Mucosa of descending colon (tissue), 3 donors: ENCODE measurements around the gene NCR2. TPM values are rescaled to one million over a fixed set of nuclear protein-coding genes. Genes with fewer than 3 reads are reported as not detected.

Experiments used
- ATAC-seq: fragments of 200-7000 bp; cut with Tn5 transposase; one replicate; pipeline ENCODE4 v1.9.1; 2020; ENCODE audit warnings: mild to moderate bottlenecking, moderate library complexity
- DNase-seq, 3 donors: peaks; one replicate each; pipeline ENCODE4 v3.0.0-alpha.2; 2020
- H3K36me3 ChIP-seq: fragments of 200-600 bp; one replicate; pipeline ENCODE4 v1.8.0; 2021; ENCODE audit warnings: low read depth, mild to moderate bottlenecking
- H3K4me1 ChIP-seq: fragments of 200-600 bp; one replicate; pipeline ENCODE4 v1.8.0; 2021; ENCODE audit warnings: low read depth, mild to moderate bottlenecking
- H3K4me3 ChIP-seq: fragments of 200-600 bp; one replicate; pipeline ENCODE4 v1.8.0; 2021; ENCODE audit warnings: mild to moderate bottlenecking
- H3K9me3 ChIP-seq: fragments of 200-600 bp; one replicate; pipeline ENCODE4 v1.8.0; 2021; ENCODE audit warnings: mild to moderate bottlenecking
- CTCF ChIP-seq: fragments of 200-600 bp; IDR thresholded peaks from one replicate; pipeline ENCODE4 v1.8.0; 2022; ENCODE audit warnings: antibody characterized with exemption, mild to moderate bottlenecking
- intact Hi-C, 2 donors: fragments of 100-400 bp; cut with DNase I in 1 of 2; cut with micrococcal nuclease in 1 of 2; formaldehyde crosslinking; loops; one replicate each; pipeline versions ENCODE4 v1.11.0 to v1.11.1; 2022; cut with DNase I, micrococcal nuclease
- total RNA-seq, 3 donors: library from RNA; stranded (reverse); fragmentation: NEBNext Ultra II Directional in 2 of 3; extraction: Animal tissue kit (Norgen Biotek cat#: 25700) in 2 of 3; gene quantifications; one replicate each; pipeline versions ENCODE4 v1.2.1 to v1.2.4, GENCODE V29; 2021 to 2023
- donor health status: DM: no; HTN: no; CAD: no; lungs with moderate emphysema.
- donor health status: DM: no; HTN: no; CAD: no.
- donor health status: DM: no; HTN: yes; CAD: no.

The NCR2 gene
- total RNA-seq, 3 donors from 2014 or later, result 0.25 TPM; not detected in 2

- peaks cover 29% of the 10 kb centered on the region for H3K4me1 ChIP-seq
- H3K36me3 ChIP-seq, result no peaks in the 10 kb centered on the region
- TF ChIP-seq CTCF, result no peak
- ATAC-seq (peak; percentile 69), DNase-seq (peak in 2 of 3 donors; percentile 47 to 60)
- no peaks in the 10 kb centered on the region for H3K9me3 ChIP-seq
- intact Hi-C loops, result no loop called here
- H3K4me3 ChIP-seq, result no peak overlapping the region
Measured at GRCh38 chr6:41371461-41371991, 36.1 kb downstream of the NCR2 start.

GRCh38 chr6:41371992-41372831, 36.8 kb downstream of the NCR2 start:
- Histone ChIP-seq H3K36me3 (no peaks in the 10 kb centered on the region), H3K9me3 (no peaks in the 10 kb centered on the region), H3K4me1 (peaks cover 29% of the 10 kb centered on the region), H3K4me3 (no peak overlapping the region)
- ATAC-seq, result peak; percentile 15
- intact Hi-C loops, result no loop called here
- peak in 1 of 3 donors; percentile 22 for DNase-seq
- TF ChIP-seq CTCF, result no peak

GRCh38 chr6:41372832-41373626, 37.6 kb downstream of the NCR2 start:
- H3K9me3 ChIP-seq, result no peaks in the 10 kb centered on the region
- peaks cover 29% of the 10 kb centered on the region for H3K4me1 ChIP-seq
- intact Hi-C loops, result no loop called here
- ATAC-seq (no peak), DNase-seq (no peak)
- H3K36me3 ChIP-seq, result no peaks in the 10 kb centered on the region
- no peak for TF ChIP-seq CTCF
- H3K4me3 ChIP-seq, result no peak overlapping the region

- intact Hi-C loops, result no loop called here
- DNase-seq (no peak), ATAC-seq (no peak)
- Histone ChIP-seq H3K9me3 (no peaks in the 10 kb centered on the region), H3K4me1 (peaks cover 29% of the 10 kb centered on the region), H3K36me3 (no peaks in the 10 kb centered on the region), H3K4me3 (no peak overlapping the region)
- TF ChIP-seq CTCF, result no peak
Measured at GRCh38 chr6:41373627-41373918, 38.2 kb downstream of the NCR2 start.

- H3K4me1 ChIP-seq, result peaks cover 27% of the 10 kb centered on the region
- no peak overlapping the region for H3K4me3 ChIP-seq
- H3K36me3 ChIP-seq, result no peaks in the 10 kb centered on the region
- ATAC-seq (no peak), DNase-seq (no peak)
- TF ChIP-seq CTCF, result no peak
- intact Hi-C loops, result no loop called here
- H3K9me3 ChIP-seq, result no peaks in the 10 kb centered on the region
Measured at GRCh38 chr6:41373919-41374617, 38.7 kb downstream of the NCR2 start.
